ENCODE measurements around the gene MAJIN. TPM values are rescaled to one million over a fixed set of nuclear protein-coding genes. Genes with fewer than 3 reads are reported as not detected.
"Not testable (repeated sequence)": the region's sequence is repeated elsewhere in the genome, so short reads cannot be mapped to it uniquely, and the experiment has no call there.

Gene MAJIN, protein sequence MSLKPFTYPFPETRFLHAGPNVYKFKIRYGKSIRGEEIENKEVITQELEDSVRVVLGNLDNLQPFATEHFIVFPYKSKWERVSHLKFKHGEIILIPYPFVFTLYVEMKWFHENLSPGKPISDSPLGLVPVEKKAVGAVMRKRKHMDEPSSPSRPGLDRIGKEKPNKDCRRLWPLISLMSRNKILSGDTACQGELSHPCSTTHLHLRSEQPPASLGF
- not detected in 2 replicates for total RNA-seq
- not detected for polyA plus RNA-seq (2012)

DNA sequence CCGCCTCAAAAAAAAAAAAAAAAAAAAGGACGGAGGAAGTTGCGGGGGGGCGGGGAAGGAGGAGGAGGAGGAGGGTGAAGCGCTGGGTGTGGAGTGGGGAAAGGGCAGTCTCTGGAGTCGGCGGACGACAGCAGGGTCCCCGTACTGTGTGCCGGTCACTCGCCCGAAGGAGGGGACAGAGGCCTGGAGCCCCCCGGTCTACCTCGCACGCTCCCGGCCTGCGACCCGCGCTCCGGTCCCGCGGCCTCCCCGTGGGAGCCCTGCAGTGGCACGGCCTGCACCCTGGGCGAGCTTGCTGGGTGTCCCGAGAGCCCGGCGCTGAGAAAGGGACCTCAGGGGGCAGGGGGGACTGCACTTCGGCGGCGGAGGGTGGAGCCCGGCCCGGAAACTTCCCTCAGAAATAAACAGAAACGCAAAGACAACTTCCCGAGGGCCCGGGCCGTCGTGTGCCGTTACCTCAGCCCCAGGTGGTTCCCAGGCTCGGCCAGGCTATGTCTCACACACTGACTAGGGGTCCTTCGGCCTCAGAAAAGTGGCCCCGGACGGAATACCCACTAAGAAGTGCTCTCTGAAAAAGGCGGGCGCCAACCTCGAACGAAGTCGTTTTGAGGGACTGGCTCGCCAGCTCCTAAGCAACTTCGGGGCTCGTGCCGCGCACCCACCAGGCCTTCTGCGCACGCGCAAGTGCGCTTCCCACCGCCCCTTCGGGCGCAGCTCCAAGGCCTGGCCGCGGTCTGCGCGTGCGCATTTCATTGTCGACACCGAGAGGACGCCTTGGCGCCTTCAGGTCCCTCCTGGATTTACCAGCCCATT lies at the start of gene MAJIN:
Gene MAJIN (minus strand): TSS at position 688 of the 813 bp plus-strand sequence. CDS start 12,703 bp downstream, outside the sequence.
- no peak for DNase-seq (ENCODE audit: low read depth)

GRCh38 chr11:65021509-65021908 lies 49.6 kb upstream of the MAJIN start:
- DNase-seq (ENCODE audit: low read depth): no peak

DNA sequence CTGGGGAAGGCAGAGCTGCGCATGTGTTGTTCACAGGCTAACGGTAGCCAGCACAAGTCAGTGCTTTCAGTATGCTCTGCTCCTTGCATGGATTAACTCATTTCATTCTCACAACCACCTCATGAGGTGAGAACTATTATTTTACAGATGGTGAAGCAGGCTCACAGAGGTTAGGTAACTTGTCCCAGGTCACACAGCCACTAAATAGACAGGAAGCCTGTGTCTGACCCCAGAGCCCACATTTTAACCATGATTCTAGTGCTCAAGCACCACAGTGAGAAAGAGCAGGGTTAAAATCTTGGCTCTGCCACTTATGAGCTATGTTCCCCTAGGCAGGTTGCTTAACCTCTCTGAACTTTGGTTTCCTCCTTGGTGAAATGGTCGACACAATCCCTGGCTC lies 49.1 kb upstream of the MAJIN start:
- no peak for DNase-seq (ENCODE audit: low read depth)

DNA sequence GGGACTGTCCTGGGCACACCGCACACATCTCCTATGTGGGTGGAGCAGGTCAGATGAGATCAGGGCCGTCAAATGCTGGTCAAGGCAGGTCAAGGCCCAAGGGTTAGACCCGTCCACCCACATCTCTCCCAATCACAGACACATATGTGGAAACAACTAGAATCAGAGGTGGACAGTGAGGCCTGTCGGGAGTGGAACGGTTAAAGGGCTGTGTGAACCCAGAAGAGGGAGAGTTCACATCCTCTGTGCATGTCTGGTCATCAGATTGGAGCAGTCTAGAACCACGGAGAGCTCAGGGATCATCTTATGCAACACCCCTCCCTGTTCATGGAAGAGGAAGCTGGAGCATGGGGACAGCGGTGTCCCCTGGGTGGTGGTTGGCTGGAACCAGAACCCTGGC lies 47.9 kb upstream of the MAJIN start:
- DNase-seq (ENCODE audit: low read depth): no peak

- DNase-seq (ENCODE audit: low read depth): no peak
Observed at GRCh38 chr11:65017937-65018336, 46.0 kb upstream of the MAJIN start.

DNA sequence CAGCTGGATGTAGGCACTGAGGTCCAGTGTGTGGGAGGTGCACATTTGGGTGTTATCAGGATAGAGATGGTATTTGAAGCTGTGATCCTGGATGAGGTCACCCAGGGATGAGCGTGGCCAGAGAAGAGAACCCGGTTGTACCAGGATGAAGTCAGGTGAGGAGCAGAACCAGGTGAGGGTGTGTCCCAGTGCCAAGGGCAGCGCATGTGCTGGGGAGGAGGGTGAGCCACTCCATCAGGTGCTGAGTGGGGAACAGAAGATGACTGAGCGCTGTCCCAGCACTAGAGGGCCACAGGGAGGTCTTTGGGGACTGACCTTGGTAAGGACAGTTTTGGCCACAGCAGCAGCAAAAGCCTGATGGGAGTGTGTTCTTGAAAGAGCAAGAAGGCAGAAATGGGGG lies 44.8 kb upstream of the MAJIN start:
- DNase-seq (ENCODE audit: low read depth): no peak

- DNase-seq (ENCODE audit: low read depth): no peak
Observed at GRCh38 chr11:65014726-65015227, 42.9 kb upstream of the MAJIN start.

GRCh38 chr11:65013888-65014725 lies 42.2 kb upstream of the MAJIN start, which contains the start of gene ARL2:
TSS of gene ARL2 (plus strand) at chr11:65014160. CDS start at chr11:65014208, 48 bp downstream.
- peak; percentile 92 for DNase-seq (ENCODE audit: low read depth)

- peak; percentile 91 for DNase-seq (ENCODE audit: low read depth)
Observed at GRCh38 chr11:65013130-65013887, 41.4 kb upstream of the MAJIN start.

- no peak for DNase-seq (ENCODE audit: low read depth)
Observed at GRCh38 chr11:65008873-65009272, 37.0 kb upstream of the MAJIN start.

GRCh38 chr11:65008016-65008415 lies 36.1 kb upstream of the MAJIN start:
- DNase-seq (ENCODE audit: low read depth): no peak

DNA sequence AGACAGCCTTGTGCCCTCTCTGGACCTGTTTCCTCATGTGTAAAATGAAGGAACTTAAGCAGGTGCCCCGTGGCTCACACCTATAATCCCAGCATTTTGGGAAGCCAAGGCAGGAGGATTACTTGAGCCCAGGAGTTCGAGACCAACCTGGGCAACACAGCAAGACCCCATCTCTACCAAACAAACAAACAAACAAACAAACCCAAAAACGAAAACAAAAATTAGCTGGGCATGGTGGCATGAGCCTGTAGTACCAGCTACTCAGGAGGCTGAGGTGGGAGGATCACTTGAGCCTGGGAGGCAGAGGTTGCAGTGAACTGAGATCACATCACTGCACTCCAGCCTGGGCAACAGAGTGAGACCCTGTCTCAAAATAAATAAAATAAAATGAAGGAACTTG lies 32.1 kb upstream of the MAJIN start:
- DNase-seq (ENCODE audit: low read depth): not testable (repeated sequence)

GRCh38 chr11:65003282-65003681 lies 31.4 kb upstream of the MAJIN start:
- peak; percentile 48 for DNase-seq (ENCODE audit: low read depth)

DNA sequence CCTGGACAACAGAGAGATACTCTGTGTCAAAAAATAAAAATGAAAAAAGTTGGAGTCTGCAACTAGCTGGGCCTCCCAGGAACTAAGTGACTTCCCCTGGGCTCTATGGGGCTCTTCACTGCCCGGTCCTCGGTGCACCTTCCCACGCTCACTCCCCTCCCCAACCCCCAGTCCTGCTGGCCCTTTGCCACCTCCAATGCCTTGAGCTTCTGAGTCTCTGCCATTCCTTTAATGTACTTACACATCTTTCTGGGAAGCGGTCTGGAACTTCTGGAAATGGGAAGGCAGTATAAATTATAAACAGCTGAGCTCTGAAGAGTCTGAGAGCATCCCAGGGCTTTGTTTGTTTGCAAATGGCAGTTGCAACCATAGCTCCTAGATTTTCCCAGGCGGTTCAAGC lies 30.8 kb upstream of the MAJIN start:
- DNase-seq (ENCODE audit: low read depth): no peak

DNA sequence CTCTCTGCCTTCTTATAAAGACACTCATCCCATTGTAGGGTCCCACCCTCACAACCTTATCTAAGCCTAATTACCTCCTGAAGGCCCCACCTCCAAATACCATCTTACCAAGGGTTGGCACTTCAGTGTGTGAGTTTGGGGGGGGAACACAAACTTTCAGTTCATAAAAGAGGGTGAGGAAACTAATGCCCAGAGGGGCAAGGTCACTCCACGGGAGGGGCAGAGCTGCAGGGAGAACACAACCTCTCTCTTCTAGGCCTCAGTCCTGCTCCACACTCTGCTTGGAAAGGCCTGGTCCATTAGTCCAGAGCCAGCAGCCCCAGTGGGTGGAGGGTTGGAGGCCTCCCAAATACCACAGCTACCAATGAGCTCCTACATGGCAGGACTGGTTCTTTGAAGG lies 27.6 kb upstream of the MAJIN start:
- DNase-seq (ENCODE audit: low read depth): no peak

- DNase-seq (ENCODE audit: low read depth): peak; percentile 46
Observed at GRCh38 chr11:64998690-64999431, 27.0 kb upstream of the MAJIN start.

- DNase-seq (ENCODE audit: low read depth): no peak
Observed at GRCh38 chr11:64998141-64998540, 26.2 kb upstream of the MAJIN start.

DNA sequence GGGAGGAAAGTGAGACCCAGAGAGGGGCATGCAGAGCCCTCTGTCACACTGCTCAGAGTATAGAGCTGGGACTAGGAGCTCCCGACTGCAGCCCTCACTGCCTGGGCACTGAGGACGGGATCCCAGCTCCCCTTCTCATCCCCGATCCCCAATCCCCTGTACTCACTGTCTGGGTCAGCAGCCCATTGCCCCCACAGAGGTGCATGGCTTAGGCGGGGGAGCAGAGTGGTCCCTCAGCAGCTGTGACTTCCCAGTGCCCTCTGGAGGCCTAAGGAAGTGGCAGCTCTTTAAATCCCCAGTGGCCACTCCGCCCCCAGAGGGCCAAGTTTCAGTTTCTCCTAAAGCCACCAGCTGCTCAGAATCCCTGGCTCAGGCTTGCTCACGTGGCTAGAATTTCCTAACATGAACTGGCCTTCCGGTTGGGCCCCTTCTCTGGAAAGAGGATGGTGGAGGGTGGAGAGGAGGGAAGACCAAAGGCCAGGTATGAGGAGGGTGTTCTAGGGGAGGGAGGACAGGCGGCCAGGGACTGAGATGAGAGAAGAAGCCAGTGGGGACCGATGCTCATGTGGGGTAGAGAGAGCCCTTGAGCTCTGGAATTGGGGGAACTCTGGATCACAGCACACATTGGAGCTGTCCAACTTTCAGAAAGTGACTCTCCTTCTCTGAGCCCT lies 24.9 kb upstream of the MAJIN start, which contains the start of gene BATF2:
Gene BATF2 (minus strand): TSS at position 262 of the 671 bp plus-strand sequence. CDS start 57 bp downstream, at position 205.
- peak; percentile 89 for DNase-seq (ENCODE audit: low read depth)

GRCh38 chr11:64996327-64996709 lies 24.4 kb upstream of the MAJIN start:
- DNase-seq (ENCODE audit: low read depth): no peak
